Calu3 (cell line): ENCODE data around the gene RRP15. TPM values are rescaled to one million over a fixed set of nuclear protein-coding genes. Genes with fewer than 3 reads are reported as not detected.

Experiments used
- BruUV-seq: library from RNA; stranded (reverse); fragments of 400-500 nt; replicated peaks from 2 replicates; lab custom pipeline; 2021; lab: Mats Ljungman, UMichigan
- CTCF ChIA-PET: fragments of 300-600 bp; sonication (Branson Sonifier 250); formaldehyde crosslinking; loops from one replicate; lab custom pipeline; 2022; ENCODE audit warnings: antibody characterized with exemption; lab: Charles Lee
- DNase-seq: peaks from one replicate; pipeline ENCODE4 v3.0.0; 2022
- H3K27ac Mint-ChIP-seq: one replicate; pipeline ENCODE4 v1.8.0; 2022; ENCODE audit warnings: mixed read lengths; ENCODE audit not compliant: unreplicated experiment
- H3K27me3 Mint-ChIP-seq: one replicate; pipeline ENCODE4 v1.8.0; 2022; ENCODE audit warnings: mixed read lengths; ENCODE audit not compliant: unreplicated experiment
- H3K36me3 Mint-ChIP-seq: one replicate; pipeline ENCODE4 v1.8.0; 2022; ENCODE audit warnings: mild to moderate bottlenecking, moderate library complexity, mixed read lengths; ENCODE audit not compliant: insufficient read depth, unreplicated experiment
- H3K4me1 Mint-ChIP-seq: one replicate; pipeline ENCODE4 v1.8.0; 2022; ENCODE audit warnings: mild to moderate bottlenecking, low read depth, mixed read lengths; ENCODE audit not compliant: unreplicated experiment
- H3K4me3 Mint-ChIP-seq: one replicate; pipeline ENCODE4 v1.8.0; 2022; ENCODE audit warnings: mild to moderate bottlenecking, low read depth, moderate library complexity, mixed read lengths; ENCODE audit not compliant: unreplicated experiment
- H3K9me3 Mint-ChIP-seq: one replicate; pipeline ENCODE4 v1.8.0; 2022; ENCODE audit warnings: low read depth, mixed read lengths; ENCODE audit not compliant: unreplicated experiment
- CTCF ChIP-seq: fragments of 200-600 bp; IDR thresholded peaks from one replicate; pipeline ENCODE4 v1.8.0; 2022; ENCODE audit warnings: antibody characterized with exemption; ENCODE audit not compliant: unreplicated experiment
- intact Hi-C: fragments of 100-400 bp; cut with micrococcal nuclease; formaldehyde crosslinking; loops from one replicate; pipeline ENCODE4 v1.10.0; 2022; ENCODE audit not compliant: unreplicated experiment
- total RNA-seq: library from RNA; stranded (reverse); gene quantifications from 2 replicates; pipeline ENCODE4 v1.2.3, GENCODE V29; 2022

Gene RRP15
- total RNA-seq, 1 experiment from 2014 or later: 44.0 TPM

- Mint-ChIP-seq H3K4me1 (peaks cover 6% of the 10 kb centered on the region), H3K36me3 (no peaks in the 10 kb centered on the region), H3K9me3 (no peaks in the 10 kb centered on the region), H3K27ac (no peak overlapping the region), H3K4me3 (no peak overlapping the region), H3K27me3 (no peaks in the 10 kb centered on the region)
- no TSS peak for BruUV-seq
- no peak for TF ChIP-seq CTCF
- CTCF ChIA-PET: interaction anchor here (0.7 kb wide), 1 partner anchor 892 kb away, joined by 3 read pairs; no protein-coding TSS in a partner anchor
- intact Hi-C loops: loop anchor here (10.0 kb wide), 1 partner anchor 333 kb away; no protein-coding TSS in a partner anchor
- no peak for DNase-seq
Measured at GRCh38 chr1:218342091-218342490, 57.0 kb downstream of the RRP15 start.

DNA sequence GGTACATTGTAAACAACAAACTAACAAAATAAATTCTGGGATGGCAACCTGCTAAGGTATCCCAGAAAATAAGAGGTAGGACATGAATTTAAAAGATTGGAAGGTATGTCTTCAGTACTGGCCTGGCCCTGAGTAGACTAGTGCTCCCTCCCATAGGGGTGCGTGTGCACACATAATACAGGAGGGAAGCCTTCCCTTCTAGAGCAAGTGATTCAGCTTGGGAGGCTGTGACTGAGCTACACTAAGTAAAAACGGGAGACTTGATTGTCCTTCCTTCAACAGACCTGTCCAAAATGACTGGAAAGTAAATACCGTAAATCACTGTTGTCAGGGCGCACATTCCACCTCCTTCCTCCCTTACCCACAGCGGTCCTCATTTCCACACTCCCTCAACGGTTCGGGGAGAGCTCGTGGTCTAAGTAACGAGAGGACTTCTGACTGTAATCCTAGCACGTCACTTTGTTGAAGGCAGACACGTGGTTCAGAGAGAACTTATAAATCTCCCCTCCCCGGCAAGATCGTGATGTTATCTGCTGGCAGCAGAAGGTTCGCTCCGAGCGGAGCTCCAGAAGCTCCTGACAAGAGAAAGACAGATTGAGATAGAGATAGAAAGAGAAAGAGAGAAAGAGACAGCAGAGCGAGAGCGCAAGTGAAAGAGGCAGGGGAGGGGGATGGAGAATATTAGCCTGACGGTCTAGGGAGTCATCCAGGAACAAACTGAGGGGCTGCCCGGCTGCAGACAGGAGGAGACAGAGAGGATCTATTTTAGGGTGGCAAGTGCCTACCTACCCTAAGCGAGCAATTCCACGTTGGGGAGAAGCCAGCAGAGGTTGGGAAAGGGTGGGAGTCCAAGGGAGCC is 60.0 kb downstream of the RRP15 start, which contains the start of gene TGFB2:
Gene TGFB2, plus strand, starts transcription at position 523 of the 859 bp plus-strand sequence. CDS start 1,366 bp downstream, outside the sequence.
- H3K9me3 Mint-ChIP-seq: no peaks in the 10 kb centered on the region
- no peak within 1 kb of the TSS for H3K27ac Mint-ChIP-seq
- DNase-seq: peak; percentile 75
- no peak for TF ChIP-seq CTCF
- H3K4me1 Mint-ChIP-seq: peaks cover 13% of the 10 kb centered on the region
- TSS peak; percentile 83 for BruUV-seq
- H3K4me3 Mint-ChIP-seq: no peak within 1 kb of the TSS
- H3K27me3 Mint-ChIP-seq: no peaks in the 10 kb centered on the region
- intact Hi-C loops: loop anchor here (2.0 to 10.0 kb wide), 7 partner anchors 142 to 602 kb away; no protein-coding TSS in a partner anchor
- H3K36me3 Mint-ChIP-seq: peaks cover 3% of the 10 kb centered on the region
- CTCF ChIA-PET: interaction anchor here (0.6 to 2.9 kb wide), 18 partner anchors 15 to 843 kb away, joined by 3 to 18 read pairs (median 4); no protein-coding TSS in a partner anchor

DNA sequence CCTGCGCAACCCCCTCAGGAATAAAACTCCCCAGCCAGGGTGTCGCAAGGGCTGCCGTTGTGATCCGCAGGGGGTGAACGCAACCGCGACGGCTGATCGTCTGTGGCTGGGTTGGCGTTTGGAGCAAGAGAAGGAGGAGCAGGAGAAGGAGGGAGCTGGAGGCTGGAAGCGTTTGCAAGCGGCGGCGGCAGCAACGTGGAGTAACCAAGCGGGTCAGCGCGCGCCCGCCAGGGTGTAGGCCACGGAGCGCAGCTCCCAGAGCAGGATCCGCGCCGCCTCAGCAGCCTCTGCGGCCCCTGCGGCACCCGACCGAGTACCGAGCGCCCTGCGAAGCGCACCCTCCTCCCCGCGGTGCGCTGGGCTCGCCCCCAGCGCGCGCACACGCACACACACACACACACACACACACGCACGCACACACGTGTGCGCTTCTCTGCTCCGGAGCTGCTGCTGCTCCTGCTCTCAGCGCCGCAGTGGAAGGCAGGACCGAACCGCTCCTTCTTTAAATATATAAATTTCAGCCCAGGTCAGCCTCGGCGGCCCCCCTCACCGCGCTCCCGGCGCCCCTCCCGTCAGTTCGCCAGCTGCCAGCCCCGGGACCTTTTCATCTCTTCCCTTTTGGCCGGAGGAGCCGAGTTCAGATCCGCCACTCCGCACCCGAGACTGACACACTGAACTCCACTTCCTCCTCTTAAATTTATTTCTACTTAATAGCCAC is 60.7 kb downstream of the RRP15 start:
- no peaks in the 10 kb centered on the region for H3K9me3 Mint-ChIP-seq
- no peaks in the 10 kb centered on the region for H3K27me3 Mint-ChIP-seq
- H3K4me1 Mint-ChIP-seq: peaks cover 19% of the 10 kb centered on the region
- peak; percentile 70 for DNase-seq
- BruUV-seq: no TSS peak
- H3K36me3 Mint-ChIP-seq: peaks cover 6% of the 10 kb centered on the region
- CTCF ChIA-PET: interaction anchor here (0.6 to 2.9 kb wide), 13 partner anchors 16 to 842 kb away, joined by 3 to 18 read pairs (median 4); no protein-coding TSS in a partner anchor
- H3K27ac Mint-ChIP-seq: no peak overlapping the region
- TF ChIP-seq CTCF: no peak
- intact Hi-C loops: loop anchor here (2.0 to 10.0 kb wide), 7 partner anchors 141 to 601 kb away; no protein-coding TSS in a partner anchor
- H3K4me3 Mint-ChIP-seq: no peak overlapping the region
